Loucy (cell line): Measurements from ENCODE around the gene RBPMS2.

Experiments
- H2AFZ ChIP-seq: fragments of 200-600 bp; sonication (generic); 2 replicates; pipeline ENCODE4 v1.6.0; 2016; ENCODE audit warnings: antibody characterized with exemption, mild to moderate bottlenecking, low read length, moderate library complexity
- H3F3A ChIP-seq: fragments of 200-600 bp; 2 replicates; pipeline ENCODE4 v1.6.0; 2016; ENCODE audit warnings: antibody characterized with exemption, low read depth, mild to moderate bottlenecking
- H3K27me3 ChIP-seq: fragments of 200-600 bp; sonication (generic); 2 replicates; pipeline ENCODE4 v1.6.1; 2014; ENCODE audit warnings: low read length, mild to moderate bottlenecking; ENCODE audit not compliant: insufficient read depth, poor library complexity, severe bottlenecking
- H3K36me3 ChIP-seq: fragments of 200-600 bp; sonication (generic); 2 replicates; pipeline ENCODE4 v1.6.1; 2016; ENCODE audit warnings: low read length; ENCODE audit not compliant: insufficient read depth
- H3K4me1 ChIP-seq: fragments of 200-600 bp; sonication (generic); 2 replicates; pipeline ENCODE4 v1.5.1; 2014; ENCODE audit warnings: low read length, mild to moderate bottlenecking; ENCODE audit not compliant: insufficient read depth, poor library complexity, severe bottlenecking
- H3K4me2 ChIP-seq: fragments of 200-600 bp; sonication (generic); 2 replicates; pipeline ENCODE4 v1.6.0; 2014; ENCODE audit warnings: antibody characterized with exemption, low read length, low read depth, mild to moderate bottlenecking; ENCODE audit not compliant: poor library complexity, severe bottlenecking
- H3K4me3 ChIP-seq: fragments of 200-600 bp; sonication (generic); 2 replicates; pipeline ENCODE4 v1.5.1; 2014; ENCODE audit warnings: low read length, mild to moderate bottlenecking, mixed read lengths; ENCODE audit not compliant: poor library complexity, severe bottlenecking
- H3K79me2 ChIP-seq: fragments of 200-600 bp; sonication (generic); 2 replicates; pipeline ENCODE4 v1.6.1; 2014; ENCODE audit warnings: low read length; ENCODE audit not compliant: insufficient read depth
- H3K9ac ChIP-seq: fragments of 200-600 bp; sonication (generic); 2 replicates; pipeline ENCODE4 v1.6.0; 2014; ENCODE audit warnings: mild to moderate bottlenecking, low read depth, low read length, moderate library complexity; ENCODE audit not compliant: poor library complexity, severe bottlenecking
- H3K9me2 ChIP-seq: fragments of 200-600 bp; sonication (generic); replicated peaks from 2 replicates; pipeline ENCODE4 v1.6.1; 2016; ENCODE audit warnings: low read depth, low read length, mixed read lengths
- H3K9me3 ChIP-seq: fragments of 200-600 bp; sonication (generic); 2 replicates; pipeline ENCODE4 v1.6.1; 2014; ENCODE audit warnings: mild to moderate bottlenecking, antibody characterized with exemption, low read length, low read depth; ENCODE audit not compliant: insufficient read depth
- H4K20me1 ChIP-seq: fragments of 200-600 bp; sonication (generic); 2 replicates; pipeline ENCODE4 v1.6.0; 2014; ENCODE audit warnings: antibody characterized with exemption, low read length, mild to moderate bottlenecking; ENCODE audit not compliant: insufficient read depth, poor library complexity, severe bottlenecking
- EZH2phosphoT487 ChIP-seq: fragments of 200-600 bp; IDR thresholded peaks from 2 replicates; pipeline ENCODE4 v1.6.1; 2018; ENCODE audit warnings: antibody characterized with exemption, mild to moderate bottlenecking, moderate library complexity, borderline replicate concordance
- TF ChIP-seq, protein P1 (sequence below): fragments of 200-600 bp; sonication (generic); conservative IDR thresholded peaks from 2 replicates; pipeline ENCODE4 v1.5.1; 2014; ENCODE audit warnings: mild to moderate bottlenecking, antibody characterized with exemption, low read length

The RBPMS2 gene

DNA sequence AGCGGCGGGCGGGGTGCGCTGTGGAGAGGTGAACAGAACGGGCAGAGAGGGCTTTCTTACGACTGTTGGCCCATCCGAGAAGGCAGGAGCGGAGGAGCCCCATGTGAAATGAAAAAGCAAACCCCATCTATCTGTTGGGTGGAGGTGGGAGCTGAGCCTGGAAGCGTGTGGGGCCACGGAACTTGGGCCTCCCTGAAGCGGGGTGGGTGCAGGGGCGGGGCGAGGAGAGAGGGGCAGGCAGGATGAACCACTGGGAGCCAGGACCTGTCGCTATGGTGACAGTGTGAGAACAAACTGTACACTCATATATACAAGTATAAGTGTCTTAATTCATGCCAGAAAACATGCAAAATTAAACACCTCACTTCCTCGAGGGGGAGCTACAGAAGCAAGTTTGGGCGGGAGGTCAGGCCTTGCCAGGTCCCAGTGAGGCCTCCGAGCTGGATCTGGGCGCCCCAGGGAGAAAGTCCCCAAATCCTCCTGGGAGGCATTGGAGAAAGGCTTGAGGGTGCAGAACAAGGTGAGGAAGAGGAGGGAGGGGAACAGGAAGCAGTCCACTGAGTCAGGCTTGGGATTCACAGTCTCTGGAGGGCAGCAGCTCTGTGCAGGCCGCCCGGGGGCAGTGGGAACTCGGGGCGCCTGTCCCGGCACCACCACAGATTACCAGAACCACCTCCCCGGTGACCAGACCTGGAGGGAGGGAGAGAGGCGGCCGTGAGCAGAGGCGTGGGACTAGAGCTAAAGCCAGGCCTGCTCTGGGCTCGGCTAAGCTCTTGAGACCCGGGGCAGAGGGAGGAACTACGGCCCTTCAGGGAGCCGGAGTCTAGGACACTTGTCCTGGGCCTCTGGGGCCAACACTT lies 34.8 kb downstream of the RBPMS2 start:
- Histone ChIP-seq H3K9ac (no peak overlapping the region), H3F3A (no peaks in the 10 kb centered on the region), H2AFZ (no peak overlapping the region), H3K4me3 (no peak overlapping the region), H3K79me2 (no peaks in the 10 kb centered on the region), H3K9me2 (no peaks in the 10 kb centered on the region), H3K9me3 (no peaks in the 10 kb centered on the region), H3K4me2 (no peak overlapping the region), H3K4me1 (no peaks in the 10 kb centered on the region), H3K36me3 (no peaks in the 10 kb centered on the region), H4K20me1 (no peaks in the 10 kb centered on the region), H3K27me3 (no peaks in the 10 kb centered on the region)
- TF ChIP-seq, protein P1, sequence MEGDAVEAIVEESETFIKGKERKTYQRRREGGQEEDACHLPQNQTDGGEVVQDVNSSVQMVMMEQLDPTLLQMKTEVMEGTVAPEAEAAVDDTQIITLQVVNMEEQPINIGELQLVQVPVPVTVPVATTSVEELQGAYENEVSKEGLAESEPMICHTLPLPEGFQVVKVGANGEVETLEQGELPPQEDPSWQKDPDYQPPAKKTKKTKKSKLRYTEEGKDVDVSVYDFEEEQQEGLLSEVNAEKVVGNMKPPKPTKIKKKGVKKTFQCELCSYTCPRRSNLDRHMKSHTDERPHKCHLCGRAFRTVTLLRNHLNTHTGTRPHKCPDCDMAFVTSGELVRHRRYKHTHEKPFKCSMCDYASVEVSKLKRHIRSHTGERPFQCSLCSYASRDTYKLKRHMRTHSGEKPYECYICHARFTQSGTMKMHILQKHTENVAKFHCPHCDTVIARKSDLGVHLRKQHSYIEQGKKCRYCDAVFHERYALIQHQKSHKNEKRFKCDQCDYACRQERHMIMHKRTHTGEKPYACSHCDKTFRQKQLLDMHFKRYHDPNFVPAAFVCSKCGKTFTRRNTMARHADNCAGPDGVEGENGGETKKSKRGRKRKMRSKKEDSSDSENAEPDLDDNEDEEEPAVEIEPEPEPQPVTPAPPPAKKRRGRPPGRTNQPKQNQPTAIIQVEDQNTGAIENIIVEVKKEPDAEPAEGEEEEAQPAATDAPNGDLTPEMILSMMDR: peak; percentile 42
- TF ChIP-seq EZH2phosphoT487: no peak

DNA sequence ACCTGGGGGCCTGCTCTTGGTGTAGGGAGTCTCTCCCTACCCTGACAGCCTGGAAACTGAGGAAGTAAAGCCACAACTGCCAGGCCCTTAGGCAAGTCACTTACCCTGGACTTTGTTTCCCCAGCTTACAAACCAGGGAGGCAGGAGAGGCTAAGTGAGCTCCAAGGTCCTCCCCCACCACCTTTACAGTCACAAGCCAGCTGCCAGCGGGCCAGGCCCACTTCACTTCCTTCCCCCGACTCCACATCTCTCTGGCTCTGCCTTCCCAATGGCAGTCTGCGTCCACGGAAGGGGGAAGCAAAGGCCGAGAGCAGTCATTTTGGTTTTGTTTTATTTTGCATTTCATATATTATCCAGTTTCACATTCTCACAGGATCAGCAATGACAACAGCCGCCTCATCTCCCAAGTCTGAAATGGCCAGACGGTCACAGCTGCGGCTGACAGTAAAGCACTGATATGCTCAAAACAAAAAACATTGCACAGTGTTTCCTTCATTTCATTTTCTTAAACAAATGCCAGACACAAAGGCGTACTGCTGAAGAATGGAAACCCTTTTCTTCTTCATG lies 35.7 kb downstream of the RBPMS2 start:
- Histone ChIP-seq H3K9me3 (no peaks in the 10 kb centered on the region), H3K9me2 (no peaks in the 10 kb centered on the region), H2AFZ (no peak overlapping the region), H4K20me1 (no peaks in the 10 kb centered on the region), H3K4me1 (no peaks in the 10 kb centered on the region), H3K36me3 (no peaks in the 10 kb centered on the region), H3K4me2 (no peak overlapping the region), H3K27me3 (no peaks in the 10 kb centered on the region), H3K9ac (no peak overlapping the region), H3F3A (no peaks in the 10 kb centered on the region), H3K79me2 (no peaks in the 10 kb centered on the region), H3K4me3 (no peak overlapping the region)
- TF ChIP-seq EZH2phosphoT487: no peak
- TF ChIP-seq, protein P1: no peak

DNA sequence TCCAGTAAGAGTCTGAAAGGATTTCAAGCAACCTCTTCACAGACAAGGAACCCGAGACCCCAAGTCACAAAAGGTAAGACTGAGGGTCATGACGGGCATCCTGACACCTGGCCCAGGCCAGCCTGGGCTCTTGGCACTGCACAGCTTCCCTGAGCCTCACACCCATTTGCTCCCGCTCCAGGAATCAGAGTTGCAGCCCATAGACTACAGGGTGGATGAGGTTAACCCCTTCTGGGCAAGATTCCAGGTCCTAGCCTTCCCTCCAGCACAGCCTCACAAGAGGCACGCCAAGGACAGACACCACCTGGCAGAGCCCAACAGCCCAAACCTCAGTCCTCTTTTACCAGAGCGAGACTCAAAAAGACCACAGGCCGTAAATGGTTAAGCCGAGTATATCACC lies 36.2 kb downstream of the RBPMS2 start:
- no peaks in the 10 kb centered on the region for H3K27me3 ChIP-seq
- H3K9me3 ChIP-seq: no peaks in the 10 kb centered on the region
- no peaks in the 10 kb centered on the region for H4K20me1 ChIP-seq
- H2AFZ ChIP-seq: no peak overlapping the region
- H3K36me3 ChIP-seq: no peaks in the 10 kb centered on the region
- TF ChIP-seq, protein P1: no peak
- no peak for TF ChIP-seq EZH2phosphoT487
- H3K4me3 ChIP-seq: no peak overlapping the region
- no peaks in the 10 kb centered on the region for H3F3A ChIP-seq
- no peak overlapping the region for H3K9ac ChIP-seq
- no peaks in the 10 kb centered on the region for H3K79me2 ChIP-seq
- no peaks in the 10 kb centered on the region for H3K4me1 ChIP-seq
- no peak overlapping the region for H3K4me2 ChIP-seq
- no peaks in the 10 kb centered on the region for H3K9me2 ChIP-seq
